Tibial nerve (tissue), 3 donors: Measurements from ENCODE around the gene GRP.

ENCODE experiments used
- EP300 ChIP-seq, 2 donors: sonication (generic); formaldehyde crosslinking; IDR thresholded peaks; one replicate each; pipeline ENCODE4 v1.6.1; 2017; ENCODE audit warnings: antibody characterized with exemption in 2 of 2, mild to moderate bottlenecking in 1 of 2
- POLR2A ChIP-seq, 2 donors: fragments of 450-650 bp; IDR thresholded peaks; one replicate each; pipeline ENCODE4 v1.6.1; 2017; ENCODE audit warnings: antibody characterized with exemption in 2 of 2, mild to moderate bottlenecking in 2 of 2, moderate library complexity in 2 of 2

- TF ChIP-seq POLR2A (IDR thresholded peaks at IDR 0.05) (no peak), EP300 (IDR thresholded peaks at IDR 0.05) (no peak)
Measured at GRCh38 chr18:59189008-59189407, 30.9 kb upstream of the GRP start.
